Measurements from ENCODE around the gene LFNG. TPM values are rescaled to one million over a fixed set of nuclear protein-coding genes. Genes with fewer than 3 reads are reported as not detected.

Gene LFNG
- total RNA-seq, 4 donors from 2014 or later = 17.9 to 162 (median 80.6) TPM

DNA sequence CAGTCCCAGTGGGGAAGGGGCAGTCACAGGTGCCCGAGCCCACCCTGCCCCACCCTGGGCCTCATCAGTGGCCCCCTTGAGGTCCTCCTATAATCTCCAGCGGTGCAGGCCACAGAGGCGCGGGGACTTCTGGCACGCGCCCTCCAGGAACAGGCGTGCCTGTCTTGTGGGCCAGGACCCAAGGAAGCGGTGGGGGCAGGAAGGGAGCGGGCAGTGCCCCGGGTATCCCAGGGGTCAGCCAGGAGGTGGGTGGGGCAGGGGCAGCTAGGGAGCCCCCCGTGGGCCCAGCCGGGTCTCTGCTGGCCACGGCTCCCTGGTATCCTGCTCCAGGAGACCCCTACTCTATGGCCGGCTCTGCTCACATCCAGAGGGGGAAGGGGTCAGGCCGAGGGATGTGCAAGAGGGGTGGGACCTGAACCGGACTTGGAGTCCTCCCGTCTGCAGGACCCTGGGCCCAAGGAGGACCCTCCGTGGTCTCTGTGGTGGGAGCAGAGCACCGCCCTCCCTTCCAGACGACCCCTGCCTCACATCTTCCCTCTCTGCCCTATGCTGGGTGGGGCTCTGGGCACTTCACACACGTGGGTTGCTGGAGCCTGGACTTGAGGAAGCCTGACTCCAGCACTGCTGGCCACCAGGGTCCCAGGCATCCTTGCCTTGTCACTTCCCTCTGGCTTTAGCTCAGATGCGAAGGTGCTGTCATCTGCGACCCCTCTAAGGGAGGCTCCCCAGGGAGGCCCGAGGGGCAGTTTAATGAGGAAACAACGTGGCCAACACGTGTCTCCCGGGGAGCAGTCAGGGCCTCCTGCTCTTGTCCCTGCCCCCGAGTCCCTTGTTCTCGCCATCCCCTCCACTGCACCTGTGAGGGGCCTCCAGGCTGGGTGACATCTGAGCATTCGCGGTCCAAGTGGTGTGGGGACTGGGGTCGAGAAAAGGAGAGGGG lies 25.1 kb upstream of the LFNG start:
- Histone ChIP-seq H3K27me3 (peaks cover 34% of the 10 kb centered on the region), H3K4me1 (peaks cover 5 to 23% (median 13%) of the 10 kb centered on the region in 4 donors), H3K36me3 (no peaks in the 10 kb centered on the region), H3K9me3 (no peaks in the 10 kb centered on the region), H3K27ac (peak overlapping the region in 1 of 4 donors; percentile 2), H3K4me3 (no peak overlapping the region)
- in situ Hi-C loops (cut with MboI; ENCODE audit: low pct_ligation_motif_present in 1 of 4, low pct_unique_long_range_greater_than_20kb in 1 of 4, low sequenced_read_pairs in 3 of 4) (loop anchor here in 1 of 4 donors (25.0 kb wide), 1 partner anchor 193 kb away; the partner anchor contains the start of gene AMZ1), intact Hi-C loops (cut with DNase I; ENCODE audit: low total_unique reads) (no loop called here)
- DNase-seq = no peak
- no peak for TF ChIP-seq POLR2AphosphoS5 (IDR thresholded peaks at IDR 0.05)
- no peak for TF ChIP-seq EP300 (IDR thresholded peaks at IDR 0.05; ENCODE audit: low read depth)
- TF ChIP-seq POLR2A (IDR thresholded peaks at IDR 0.05) = no peak
- TF ChIP-seq, protein P1, sequence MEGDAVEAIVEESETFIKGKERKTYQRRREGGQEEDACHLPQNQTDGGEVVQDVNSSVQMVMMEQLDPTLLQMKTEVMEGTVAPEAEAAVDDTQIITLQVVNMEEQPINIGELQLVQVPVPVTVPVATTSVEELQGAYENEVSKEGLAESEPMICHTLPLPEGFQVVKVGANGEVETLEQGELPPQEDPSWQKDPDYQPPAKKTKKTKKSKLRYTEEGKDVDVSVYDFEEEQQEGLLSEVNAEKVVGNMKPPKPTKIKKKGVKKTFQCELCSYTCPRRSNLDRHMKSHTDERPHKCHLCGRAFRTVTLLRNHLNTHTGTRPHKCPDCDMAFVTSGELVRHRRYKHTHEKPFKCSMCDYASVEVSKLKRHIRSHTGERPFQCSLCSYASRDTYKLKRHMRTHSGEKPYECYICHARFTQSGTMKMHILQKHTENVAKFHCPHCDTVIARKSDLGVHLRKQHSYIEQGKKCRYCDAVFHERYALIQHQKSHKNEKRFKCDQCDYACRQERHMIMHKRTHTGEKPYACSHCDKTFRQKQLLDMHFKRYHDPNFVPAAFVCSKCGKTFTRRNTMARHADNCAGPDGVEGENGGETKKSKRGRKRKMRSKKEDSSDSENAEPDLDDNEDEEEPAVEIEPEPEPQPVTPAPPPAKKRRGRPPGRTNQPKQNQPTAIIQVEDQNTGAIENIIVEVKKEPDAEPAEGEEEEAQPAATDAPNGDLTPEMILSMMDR (IDR thresholded peaks at IDR 0.05) = no peak
- 49% methylated on average over 27 of the region's 32 CpGs; no CpG with 5 or more reads in 1 of the 2 donors for WGBS, 2 donors (ENCODE audit: low coverage in 1 of 2)

DNA sequence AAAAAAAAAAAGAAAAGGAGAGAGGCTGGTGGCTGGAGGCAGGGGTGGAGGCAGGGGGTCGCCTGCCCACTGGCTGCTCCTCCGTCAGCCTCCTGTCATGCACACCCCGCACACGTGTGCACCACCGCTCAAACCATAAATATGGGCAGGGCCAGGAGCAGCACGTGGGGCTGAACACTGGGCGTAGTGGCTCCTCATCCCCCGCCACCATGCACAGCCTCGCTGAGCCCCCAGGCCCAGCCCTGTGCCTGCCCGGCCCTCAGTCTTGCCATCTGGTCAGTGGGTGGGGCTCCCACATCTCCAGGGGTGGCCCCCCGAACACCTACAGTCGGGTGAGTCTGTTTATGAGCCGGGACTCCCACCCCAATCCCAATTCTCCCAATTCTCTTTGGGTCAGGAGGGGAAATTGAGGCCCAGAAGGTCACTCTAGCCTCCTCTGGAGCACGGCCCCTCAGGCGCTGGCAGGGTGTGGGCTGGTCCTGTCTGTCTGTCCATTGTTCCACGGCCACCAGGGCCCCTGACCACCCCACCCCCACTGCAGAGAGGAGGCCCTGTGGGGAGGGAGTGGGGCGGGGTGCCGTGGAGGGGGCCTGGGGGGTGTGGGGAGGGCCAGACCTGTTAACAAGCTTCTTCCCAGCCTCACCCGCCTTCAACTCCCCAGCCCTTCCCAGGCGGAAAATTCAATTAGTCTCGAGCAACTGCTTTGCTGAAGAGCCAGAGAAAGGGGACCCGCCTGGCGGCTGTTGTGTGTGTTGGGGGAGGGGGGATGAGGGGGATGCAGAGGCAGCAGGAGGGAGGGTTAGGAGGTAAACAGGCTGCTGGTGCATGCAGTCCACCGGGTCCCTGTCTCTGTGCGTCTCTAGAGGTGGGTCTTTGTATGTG lies 23.9 kb upstream of the LFNG start:
- Histone ChIP-seq H3K4me3 (no peak overlapping the region), H3K9me3 (no peaks in the 10 kb centered on the region), H3K27ac (no peak overlapping the region), H3K36me3 (no peaks in the 10 kb centered on the region), H3K27me3 (peaks cover 34% of the 10 kb centered on the region), H3K4me1 (peaks cover 5 to 23% (median 13%) of the 10 kb centered on the region in 4 donors)
- in situ Hi-C loops (cut with MboI; ENCODE audit: low pct_ligation_motif_present in 1 of 4, low pct_unique_long_range_greater_than_20kb in 1 of 4, low sequenced_read_pairs in 3 of 4) (loop anchor here in 1 of 4 donors (25.0 kb wide), 1 partner anchor 192 kb away; the partner anchor contains the start of gene AMZ1), intact Hi-C loops (cut with DNase I; ENCODE audit: low total_unique reads) (no loop called here)
- TF ChIP-seq, protein P1 (IDR thresholded peaks at IDR 0.05) = no peak
- TF ChIP-seq POLR2AphosphoS5 (IDR thresholded peaks at IDR 0.05) (no peak), EP300 (IDR thresholded peaks at IDR 0.05; ENCODE audit: low read depth) (no peak), POLR2A (IDR thresholded peaks at IDR 0.05) (no peak)
- 53 to 70% methylated on average over 5 to 24 of the region's 25 CpGs for WGBS, 2 donors (ENCODE audit: low coverage in 1 of 2)
- no peak for DNase-seq

DNA sequence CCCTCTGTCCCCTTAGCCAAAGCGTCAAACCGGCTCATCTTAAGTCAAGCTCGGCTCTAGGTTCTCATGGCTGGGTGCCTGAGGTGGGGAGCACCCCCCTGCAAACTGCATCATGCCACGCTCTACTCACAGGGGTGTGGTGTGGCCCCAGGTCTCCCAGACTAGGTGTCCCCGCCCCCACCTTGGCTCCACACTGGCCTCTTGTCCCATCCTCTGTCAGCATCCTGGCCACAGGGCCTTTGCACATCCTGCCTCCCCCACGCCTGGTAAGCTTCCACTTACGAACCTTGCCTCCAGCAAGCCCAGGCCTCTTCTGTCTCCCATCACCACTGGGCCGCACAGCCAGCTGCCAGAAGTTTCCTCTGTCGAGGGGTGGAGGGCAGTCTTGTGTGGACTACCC lies 23.2 kb upstream of the LFNG start:
- H3K4me3 ChIP-seq = no peak overlapping the region
- no peak for DNase-seq
- peaks cover 34% of the 10 kb centered on the region for H3K27me3 ChIP-seq
- H3K36me3 ChIP-seq = no peaks in the 10 kb centered on the region
- H3K4me1 ChIP-seq = peaks cover 5 to 23% (median 13%) of the 10 kb centered on the region in 4 donors
- no peak for TF ChIP-seq POLR2A (IDR thresholded peaks at IDR 0.05)
- TF ChIP-seq, protein P1 (IDR thresholded peaks at IDR 0.05) = no peak
- no peak for TF ChIP-seq POLR2AphosphoS5 (IDR thresholded peaks at IDR 0.05)
- TF ChIP-seq EP300 (IDR thresholded peaks at IDR 0.05; ENCODE audit: low read depth) = no peak
- H3K27ac ChIP-seq = no peak overlapping the region
- intact Hi-C loops (cut with DNase I; ENCODE audit: low total_unique reads) = no loop called here
- 92% methylated on average over 9 of the region's 9 CpGs; no CpG with 5 or more reads in 1 of the 2 donors for WGBS, 2 donors (ENCODE audit: low coverage in 1 of 2)
- no peaks in the 10 kb centered on the region for H3K9me3 ChIP-seq
- in situ Hi-C loops (cut with MboI; ENCODE audit: low pct_ligation_motif_present in 1 of 4, low pct_unique_long_range_greater_than_20kb in 1 of 4, low sequenced_read_pairs in 3 of 4) = loop anchor here in 1 of 4 donors (25.0 kb wide), 1 partner anchor 191 kb away; the partner anchor contains the start of gene AMZ1
